ENCODE measurements around the gene APBB1IP. TPM values are rescaled to one million over a fixed set of nuclear protein-coding genes. Genes with fewer than 3 reads are reported as not detected.
A peak's percentile ranks its signal among the peaks of the same experiment; 100 is the strongest.

Gene APBB1IP
- total RNA-seq, 1 experiment from 2014 or later, result not detected

DNA sequence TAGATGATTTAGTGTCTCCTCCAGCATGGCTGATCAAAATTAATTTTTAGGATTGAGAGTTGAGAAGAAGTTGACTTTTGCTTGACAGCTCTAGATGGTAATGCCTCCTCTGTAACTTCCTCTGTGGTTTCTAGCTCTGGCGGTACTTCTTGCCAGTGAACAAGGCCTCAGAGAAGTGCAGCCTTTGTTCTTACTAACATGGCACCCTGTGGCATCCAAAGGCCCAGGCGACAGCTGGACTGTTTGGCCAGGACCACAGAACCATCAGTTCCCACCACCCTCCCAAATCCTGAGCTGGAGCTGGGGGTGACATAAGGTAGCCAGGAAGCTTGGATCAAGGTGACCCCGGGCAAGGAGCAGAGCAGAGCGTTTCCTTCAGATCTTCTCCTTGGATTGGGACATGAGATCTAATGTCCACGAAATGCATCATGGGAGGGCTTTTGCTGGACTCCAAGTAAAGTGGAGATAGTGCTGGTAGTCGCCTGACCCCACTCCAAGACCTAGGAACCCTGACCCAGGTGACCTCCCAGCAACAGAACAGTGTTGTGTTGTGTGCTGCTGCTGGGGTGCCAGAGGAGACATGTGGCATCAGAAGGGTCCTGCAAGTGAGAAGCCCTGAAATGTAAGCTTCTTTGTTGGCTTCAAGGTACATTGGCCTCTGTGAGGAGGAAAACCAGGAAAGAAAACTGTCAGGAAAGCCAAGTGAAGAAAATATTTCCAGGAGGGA is 41.8 kb downstream of the APBB1IP start:
- Mint-ChIP-seq H3K4me1 (no peaks in the 10 kb centered on the region), H3K9me3 (no peaks in the 10 kb centered on the region), H3K4me3 (no peak overlapping the region), H3K27ac (peak overlapping the region in 1 of 3 experiments; percentile 73; a peak in 2 of 7 replicates), H3K36me3 (ENCODE audit: insufficient read depth in 1 of 3, low read depth in 3 of 3) (no peaks in the 10 kb centered on the region), H3K27me3 (ENCODE audit: low read depth) (no peaks in the 10 kb centered on the region)
- Histone ChIP-seq H2BK5ac (ENCODE audit: insufficient read length, low read length) (no peak overlapping the region), H2BK120ac (ENCODE audit: low read depth, low read length, poor library complexity, severe bottlenecking) (no peak overlapping the region), H3K9ac (ENCODE audit: extremely low read depth, insufficient read length, low read length) (no peak overlapping the region), H3K27ac (ENCODE audit: insufficient read length, low read depth, low read length) (no peak overlapping the region), H2AK5ac (ENCODE audit: insufficient read length, low read length) (no peak overlapping the region), H4K20me1 (ENCODE audit: control insufficient read depth, insufficient read depth, insufficient read length) (no peaks in the 10 kb centered on the region), H3K18ac (ENCODE audit: insufficient read length, low read depth, low read length) (no peak overlapping the region), H3T11ph (ENCODE audit: low read length) (no peak overlapping the region), H2BK12ac (ENCODE audit: insufficient read length, low read depth, low read length) (no peak overlapping the region), H4K5ac (ENCODE audit: insufficient read length, low read depth, low read length) (no peak overlapping the region), H3K9me3 (ENCODE audit: control insufficient read depth, low read depth, low read length) (no peaks in the 10 kb centered on the region), H2BK20ac (ENCODE audit: low read depth, low read length, poor library complexity, severe bottlenecking) (no peak overlapping the region), H2BK15ac (ENCODE audit: low read depth, low read length) (no peak overlapping the region), H2AFZ (ENCODE audit: low read length) (no peak overlapping the region), H3K4me1 (ENCODE audit: insufficient read depth, low read length) (no peaks in the 10 kb centered on the region), H3K4ac (ENCODE audit: low read depth, low read length) (no peak overlapping the region), H3K23me2 (ENCODE audit: insufficient read length, low read depth, low read length, poor library complexity, severe bottlenecking) (no peaks in the 10 kb centered on the region), H3K79me2 (ENCODE audit: insufficient read depth, low read length) (no peaks in the 10 kb centered on the region), H3K4me2 (ENCODE audit: insufficient read depth, insufficient read length, low read length) (no peak overlapping the region), H3K14ac (ENCODE audit: insufficient read depth, low read length) (no peak overlapping the region), H4K8ac (replicated peaks; ENCODE audit: insufficient read length, low read depth, low read length) (no peak overlapping the region), H3K27me3 (ENCODE audit: insufficient read depth, low read length) (no peaks in the 10 kb centered on the region), H4K91ac (ENCODE audit: insufficient read length, low read depth, low read length) (no peak overlapping the region), H3K79me1 (ENCODE audit: insufficient read depth, low read depth, low read length, poor library complexity, severe bottlenecking) (no peaks in the 10 kb centered on the region), H3K23ac (ENCODE audit: insufficient read length, low read depth, low read length) (no peak overlapping the region), H3K56ac (ENCODE audit: insufficient read length, low read depth, low read length) (no peak overlapping the region)
- WGBS (ENCODE audit: extremely low coverage, insufficient read length, low lambda C conversion rate), result no CpG with 5 or more reads among the region's 6 CpGs
- DNase-seq, result no peak
- TF ChIP-seq CTCF (conservative IDR thresholded peaks at IDR 0.05), result no peak

Data from H9 (cell line).